Occipital lobe (tissue), 2 donors: ENCODE data around the gene PPP3CA. TPM values are rescaled to one million over a fixed set of nuclear protein-coding genes. Genes with fewer than 3 reads are reported as not detected.

Source experiments
- DNase-seq: peaks from one replicate; lab custom pipeline; 2025; lab: John Stamatoyannopoulos, UW
- total RNA-seq: library from RNA; depleted of rRNA; stranded (reverse); fragments of >200 nt; gene quantifications from one replicate; pipeline ENCODE4 v1.2.3, GENCODE V29; 2014

PPP3CA gene
- total RNA-seq, 1 donor from 2014 or later, result 159 TPM

DNA sequence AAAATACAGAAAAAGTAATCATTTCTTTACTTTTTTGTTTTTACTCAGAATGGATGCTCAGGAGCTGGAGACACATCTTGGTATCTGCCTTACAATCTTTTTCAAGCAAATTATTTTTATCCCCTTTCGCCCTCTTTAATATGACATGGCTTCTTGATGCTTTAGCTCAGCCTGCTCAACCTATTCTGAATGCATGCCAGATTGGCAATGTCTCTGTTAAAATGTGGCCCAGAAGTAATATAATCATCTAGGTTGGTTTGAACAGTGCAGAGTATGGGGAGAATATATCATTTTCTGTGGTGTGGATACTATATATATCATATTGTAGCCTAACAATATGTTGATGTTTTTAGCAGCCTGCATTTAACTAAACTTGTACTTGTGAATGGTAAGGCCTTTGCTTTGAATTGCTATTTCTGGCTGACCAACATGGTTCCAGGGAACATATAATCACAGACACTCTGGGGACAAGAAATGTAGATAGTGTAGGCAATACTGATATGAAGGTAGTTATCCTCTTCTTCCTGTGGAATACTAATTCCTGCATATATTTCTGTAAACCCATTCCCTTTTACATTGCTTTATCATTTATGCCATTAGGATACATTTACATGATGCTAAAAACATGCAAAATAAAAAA lies 282.7 kb downstream of the PPP3CA start:
- DNase-seq, result no peak

GRCh38 chr4:101055392-101055791 lies 291.9 kb downstream of the PPP3CA start:
- DNase-seq, result no peak

DNA sequence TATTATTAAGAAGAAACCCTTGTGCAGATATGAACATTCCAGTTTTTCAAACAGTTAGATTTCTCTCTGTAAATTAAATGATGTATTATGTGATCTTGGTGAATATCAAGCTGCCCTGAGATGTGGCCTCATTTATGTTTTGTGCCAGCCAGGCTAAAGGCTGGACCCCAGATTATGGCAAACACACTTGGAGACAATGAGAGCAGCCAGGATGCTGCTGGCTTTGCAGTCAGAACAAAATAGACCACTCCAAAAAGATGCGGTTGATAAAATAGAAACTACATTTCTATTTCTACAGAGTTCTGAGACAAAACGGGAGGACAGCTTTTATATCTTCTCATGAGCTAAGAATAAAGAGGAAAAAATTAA lies 296.5 kb downstream of the PPP3CA start:
- DNase-seq, result no peak

DNA sequence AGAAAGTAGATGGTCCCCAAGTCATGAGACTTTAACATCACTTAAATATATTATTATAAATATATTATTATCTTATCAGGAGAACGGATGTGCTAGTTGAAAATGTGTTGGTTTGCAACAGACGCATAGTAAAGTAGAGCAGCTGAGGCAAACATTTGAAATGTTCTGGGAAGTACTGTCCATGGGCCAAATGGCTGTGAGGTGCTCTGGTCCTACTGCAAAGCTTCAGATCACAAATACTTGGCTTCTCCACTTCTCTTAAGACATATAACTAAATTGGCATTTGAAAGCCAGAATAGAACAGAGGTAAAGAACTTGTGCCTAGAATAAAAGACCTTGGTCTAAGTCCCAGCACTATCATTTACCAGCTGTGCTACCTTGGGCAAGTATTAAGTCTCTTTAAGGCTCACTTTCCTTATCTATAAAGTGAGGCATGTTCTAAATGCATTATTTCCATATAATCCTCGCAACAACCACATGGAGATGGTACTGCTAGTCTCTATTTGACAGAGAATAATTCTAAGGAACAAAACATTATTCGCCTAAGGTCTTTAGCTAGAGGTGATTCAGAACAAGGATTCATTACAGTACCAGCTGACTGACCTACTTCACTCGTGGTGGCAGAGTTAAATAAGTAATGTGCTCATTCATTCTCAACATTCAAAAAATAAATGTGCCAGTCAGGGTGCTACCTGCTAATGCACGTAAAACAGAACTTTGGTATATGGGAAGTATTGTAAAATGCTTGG lies 297.1 kb downstream of the PPP3CA start:
- DNase-seq, result no peak

DNA sequence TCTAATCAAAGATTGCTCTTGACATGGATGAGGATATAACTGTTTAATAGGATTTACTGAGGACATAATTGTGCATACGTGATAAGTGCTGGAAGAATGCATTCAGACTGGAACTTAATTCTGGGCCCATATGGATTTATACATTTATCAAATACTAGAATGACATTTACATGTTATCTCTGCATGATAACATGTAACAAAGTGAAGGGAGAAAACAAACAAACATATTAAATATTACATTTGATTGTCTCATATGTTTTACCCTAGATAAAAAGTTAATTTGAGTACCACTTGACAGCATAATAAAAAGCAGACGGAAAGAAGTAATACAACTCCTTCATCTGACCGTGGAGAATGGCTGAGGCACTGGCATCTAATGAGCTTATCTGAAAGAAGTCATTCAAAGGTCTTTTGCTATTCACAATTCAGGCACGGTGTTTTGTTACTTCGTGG lies 297.8 kb downstream of the PPP3CA start:
- no peak for DNase-seq

DNA sequence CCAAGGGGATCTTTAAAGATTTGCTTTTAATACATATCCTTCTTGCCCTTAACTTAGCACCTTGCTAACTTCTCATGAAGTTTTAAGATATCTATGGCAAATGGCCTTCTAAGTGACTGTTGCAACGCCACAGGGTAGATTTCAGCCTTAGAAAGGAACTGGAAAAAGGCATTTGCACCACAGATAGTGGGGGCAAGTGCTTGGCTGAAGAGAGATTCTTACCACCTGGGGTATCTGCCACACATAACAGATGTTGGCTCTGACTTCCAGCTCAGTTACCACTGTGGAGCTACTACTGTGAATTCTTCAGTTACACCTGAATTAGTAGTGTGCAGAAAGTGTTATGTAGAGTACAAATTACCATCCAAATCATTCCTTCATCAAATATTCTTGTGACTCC lies 302.6 kb downstream of the PPP3CA start:
- DNase-seq, result no peak

DNA sequence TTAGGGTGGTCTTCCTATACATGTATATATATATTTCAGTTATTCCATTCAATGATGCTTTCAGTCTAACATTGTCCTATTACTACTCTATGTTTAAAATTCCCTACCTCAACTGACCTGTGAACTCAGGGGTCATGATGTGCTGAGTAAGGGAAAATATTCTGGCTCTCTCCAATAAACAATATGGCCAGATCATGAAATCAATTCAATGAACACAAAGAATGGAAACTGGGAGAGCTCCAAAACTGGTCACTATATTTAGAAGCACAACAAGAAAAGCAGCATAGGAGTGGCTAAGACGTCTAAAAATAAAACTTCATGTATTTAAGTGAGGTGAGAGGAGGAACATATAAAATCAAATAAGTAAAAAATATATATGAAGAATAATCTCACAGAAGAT lies 304.5 kb downstream of the PPP3CA start:
- DNase-seq, result no peak

- no peak for DNase-seq
These were observed 306.6 kb downstream of the PPP3CA start for GRCh38 chr4:101040776-101041175.

DNA sequence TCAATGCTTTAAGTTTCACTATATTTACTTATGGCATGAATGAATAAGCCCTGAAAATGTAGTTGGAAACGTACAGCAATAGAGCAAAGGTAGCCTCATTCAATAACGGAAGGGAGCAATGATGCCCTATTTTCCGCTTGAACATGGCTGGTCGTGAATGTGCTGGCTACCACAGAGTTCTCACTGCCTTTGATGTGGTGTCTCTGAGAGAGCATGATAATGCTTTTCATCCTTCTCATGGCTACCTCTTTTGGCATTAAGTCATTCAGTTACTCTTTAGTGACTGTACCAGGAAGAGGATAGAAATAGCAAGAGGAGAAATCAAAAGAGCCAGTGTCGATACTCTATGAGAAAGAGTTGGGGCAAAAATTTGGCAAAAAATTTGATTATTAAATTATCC lies 308.0 kb downstream of the PPP3CA start:
- no peak for DNase-seq

DNA sequence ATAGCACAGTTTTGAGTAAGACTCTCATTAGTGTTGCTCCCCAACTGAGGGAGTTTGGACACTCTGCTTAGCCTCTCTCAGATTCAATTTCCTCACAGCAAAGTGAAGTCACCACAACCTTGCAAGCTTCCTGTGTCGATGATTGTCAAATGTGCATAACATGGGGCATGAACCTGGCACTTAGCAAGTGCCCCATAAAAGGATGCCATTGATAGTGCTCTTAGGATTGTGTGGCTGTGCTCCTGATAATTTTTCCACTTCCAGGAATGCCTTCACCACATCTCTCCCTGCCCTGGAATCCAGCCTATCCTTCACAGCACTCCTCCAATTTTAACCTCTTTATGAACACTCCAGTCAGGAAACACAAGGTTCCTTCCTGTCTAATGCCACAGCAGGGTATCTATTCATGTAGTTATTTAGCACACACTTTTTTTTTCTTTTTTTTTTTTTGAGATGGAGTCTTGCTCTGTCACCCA lies 309.4 kb downstream of the PPP3CA start:
- no peak for DNase-seq

GRCh38 chr4:101037249-101037648 lies 310.1 kb downstream of the PPP3CA start:
- no peak for DNase-seq

GRCh38 chr4:101035487-101035886 lies 311.8 kb downstream of the PPP3CA start:
- no peak for DNase-seq

DNA sequence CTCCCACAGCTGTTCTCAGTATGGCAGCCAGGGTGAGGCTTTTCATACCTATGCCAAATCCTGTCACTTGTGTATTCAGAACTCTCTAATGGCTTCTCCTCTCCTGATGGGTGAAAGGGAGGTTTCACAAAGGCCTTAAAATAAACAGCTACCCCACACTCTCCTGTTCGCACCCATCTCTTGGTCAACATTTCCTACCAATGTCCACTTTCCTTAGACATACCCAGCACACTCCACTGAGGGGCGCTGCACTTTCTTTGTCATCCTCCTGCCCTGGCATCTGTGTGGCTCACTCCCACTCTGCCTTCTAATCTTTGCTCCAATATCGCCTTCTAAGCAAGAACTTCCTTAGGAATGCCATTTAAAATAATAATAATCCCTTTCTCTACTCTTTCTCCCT lies 313.3 kb downstream of the PPP3CA start:
- DNase-seq, result no peak

- no peak for DNase-seq
These were observed 314.8 kb downstream of the PPP3CA start for GRCh38 chr4:101032541-101032940.

- no peak for DNase-seq
These were observed 315.4 kb downstream of the PPP3CA start for GRCh38 chr4:101031971-101032370.

DNA sequence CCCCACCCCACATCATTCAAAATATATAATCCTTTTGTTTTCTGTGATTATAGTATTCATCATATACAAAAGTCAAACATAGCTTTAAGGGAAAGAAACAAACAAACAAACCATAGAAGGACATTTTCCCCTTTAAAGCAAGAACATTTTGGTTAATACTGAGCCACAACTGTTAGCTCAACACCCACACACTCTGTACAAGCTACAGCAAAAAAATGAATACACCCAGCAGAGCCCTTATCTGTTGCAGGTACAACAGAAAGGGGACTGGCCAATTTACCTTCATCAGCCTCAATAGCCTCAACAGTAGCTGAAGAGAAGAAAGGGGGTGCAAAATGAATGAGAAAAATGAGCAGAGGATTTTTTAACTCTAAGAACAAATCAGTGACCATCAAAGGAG lies 318.4 kb downstream of the PPP3CA start:
- no peak for DNase-seq

- no peak for DNase-seq
These were observed 319.6 kb downstream of the PPP3CA start for GRCh38 chr4:101027721-101028120.

- DNase-seq, result no peak
These were observed 321.6 kb downstream of the PPP3CA start for GRCh38 chr4:101025755-101026154.

GRCh38 chr4:101022151-101023024 lies 324.9 kb downstream of the PPP3CA start:
- no peak for DNase-seq

GRCh38 chr4:101020956-101021355 lies 326.4 kb downstream of the PPP3CA start:
- DNase-seq, result no peak

DNA sequence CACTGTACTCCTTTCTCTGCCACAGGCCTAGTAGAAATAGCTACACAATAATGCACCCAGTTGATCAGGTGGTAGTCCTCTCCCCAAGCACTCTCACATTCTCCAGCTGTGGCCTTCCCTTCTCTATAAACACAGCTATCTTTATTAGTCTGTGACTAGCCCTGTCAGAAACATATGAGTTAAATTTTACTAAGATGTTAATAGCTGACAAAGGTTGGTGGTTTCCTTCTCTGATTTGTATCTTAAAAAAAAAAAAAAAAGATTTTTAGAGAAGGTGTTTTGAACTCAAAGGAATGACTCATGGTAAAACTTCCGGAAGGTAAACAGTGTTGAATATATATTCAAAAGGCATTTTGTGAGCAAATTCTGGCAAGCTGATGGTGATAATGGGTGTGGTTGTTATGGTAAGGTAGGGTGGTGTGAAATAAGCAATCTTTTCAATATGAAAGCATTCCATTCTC lies 327.4 kb downstream of the PPP3CA start:
- DNase-seq, result no peak

GRCh38 chr4:101019313-101019712 lies 328.0 kb downstream of the PPP3CA start:
- no peak for DNase-seq
